ENCODE results near the gene ACCSL.

Gene ACCSL

GRCh38 chr11:44047931-44048431 is at the start of gene ACCSL:
ACCSL (plus strand) TSS chr11:44047981; CDS start chr11:44048037, 56 bp downstream.
- DNase-seq: no peak
- ATAC-seq: no peak

GRCh38 chr11:43998308-43998707 is 49.5 kb upstream of the ACCSL start:
- DNase-seq (no peak), ATAC-seq (no peak)

- DNase-seq (no peak), ATAC-seq (no peak)
Observed at GRCh38 chr11:44000731-44001130, 47.0 kb upstream of the ACCSL start.

- ATAC-seq (no peak), DNase-seq (no peak)
Observed at GRCh38 chr11:44002191-44003093, 45.3 kb upstream of the ACCSL start.

GRCh38 chr11:44003736-44004451 is 43.9 kb upstream of the ACCSL start:
- DNase-seq: no peak
- ATAC-seq: no peak

- ATAC-seq (no peak), DNase-seq (no peak)
Observed at GRCh38 chr11:44004452-44005062, 43.2 kb upstream of the ACCSL start.

- DNase-seq: no peak
- ATAC-seq: no peak
Observed at GRCh38 chr11:44005063-44005701, 42.6 kb upstream of the ACCSL start.

- ATAC-seq: no peak
Observed at GRCh38 chr11:44005956-44006355, 41.8 kb upstream of the ACCSL start.

GRCh38 chr11:44006917-44007361 is 40.8 kb upstream of the ACCSL start:
- DNase-seq (no peak), ATAC-seq (no peak)

More at GRCh38 chr11:44005956-44006355, 41.8 kb upstream of the ACCSL start:
- DNase-seq: no peak

GRCh38 chr11:44007481-44008087 is 40.2 kb upstream of the ACCSL start:
- DNase-seq (no peak), ATAC-seq (no peak)

GRCh38 chr11:44008088-44008501 is 39.7 kb upstream of the ACCSL start:
- ATAC-seq: no peak

GRCh38 chr11:44008698-44009097 is 39.1 kb upstream of the ACCSL start:
- DNase-seq (no peak), ATAC-seq (no peak)

More at GRCh38 chr11:44008088-44008501, 39.7 kb upstream of the ACCSL start:
- DNase-seq: no peak

- DNase-seq (no peak), ATAC-seq (no peak)
Observed at GRCh38 chr11:44010789-44011251, 37.0 kb upstream of the ACCSL start.

- DNase-seq: no peak
- ATAC-seq: no peak
Observed at GRCh38 chr11:44011797-44012196, 36.0 kb upstream of the ACCSL start.

- DNase-seq (no peak), ATAC-seq (no peak)
Observed at GRCh38 chr11:44014968-44015623, 32.7 kb upstream of the ACCSL start.

GRCh38 chr11:44015624-44016007 is 32.2 kb upstream of the ACCSL start:
- no peak for DNase-seq
- ATAC-seq: no peak

GRCh38 chr11:44016131-44016530 is 31.6 kb upstream of the ACCSL start:
- no peak for DNase-seq
- no peak for ATAC-seq

GRCh38 chr11:44016546-44017442 is 31.0 kb upstream of the ACCSL start:
- ATAC-seq: no peak
- no peak for DNase-seq

GRCh38 chr11:44017443-44018126 is 30.2 kb upstream of the ACCSL start:
- ATAC-seq (no peak), DNase-seq (no peak)

Measured in stimulated activated naive CD8-positive, alpha-beta T cell treated with anti-CD3 and anti-CD28 coated beads, Interleukin-15, Interleukin-2, amounts not matched to agents 100 U/mL and 50 U/mL, for 24 hours (primary cell).